GM15510 (cell line): ENCODE results near the gene KIAA1217.

Source experiments
- POLR2A ChIP-seq: IDR thresholded peaks from 3 replicates; pipeline ENCODE4 v1.6.1; 2011; ENCODE audit warnings: borderline replicate concordance; ENCODE audit not compliant: insufficient read length; ENCODE audit errors: extremely low read depth

Gene KIAA1217

GRCh38 chr10:24197263-24197662 lies 11.7 kb upstream of the KIAA1217 start:
- TF ChIP-seq POLR2A, result no peak

GRCh38 chr10:24201503-24202180 lies 7.3 kb upstream of the KIAA1217 start:
- no peak for TF ChIP-seq POLR2A

- TF ChIP-seq POLR2A, result no peak
Measured at GRCh38 chr10:24202181-24202570, 6.8 kb upstream of the KIAA1217 start.

- no peak for TF ChIP-seq POLR2A
Measured at GRCh38 chr10:24205821-24206220, 3.1 kb upstream of the KIAA1217 start.

- no peak for TF ChIP-seq POLR2A
Measured at GRCh38 chr10:24206334-24206733, 2.6 kb upstream of the KIAA1217 start.

GRCh38 chr10:24206926-24207325 lies 2.0 kb upstream of the KIAA1217 start:
- TF ChIP-seq POLR2A, result no peak

- TF ChIP-seq POLR2A, result no peak
Measured at GRCh38 chr10:24207341-24207740, 1.6 kb upstream of the KIAA1217 start.

- TF ChIP-seq POLR2A, result no peak
Measured at GRCh38 chr10:24207781-24208611, 942 bp upstream of the KIAA1217 start.

- TF ChIP-seq POLR2A, result no peak
Measured at GRCh38 chr10:24209432-24209771, 464 bp downstream of the KIAA1217 start.

GRCh38 chr10:24209946-24210491 lies 1.1 kb downstream of the KIAA1217 start:
- no peak for TF ChIP-seq POLR2A

GRCh38 chr10:24210501-24210900 lies 1.6 kb downstream of the KIAA1217 start:
- TF ChIP-seq POLR2A, result no peak

- no peak for TF ChIP-seq POLR2A
Measured at GRCh38 chr10:24213266-24213665, 4.3 kb downstream of the KIAA1217 start.

- TF ChIP-seq POLR2A, result no peak
Measured at GRCh38 chr10:24213881-24214280, 4.9 kb downstream of the KIAA1217 start.

GRCh38 chr10:24214762-24215161 lies 5.8 kb downstream of the KIAA1217 start:
- no peak for TF ChIP-seq POLR2A

GRCh38 chr10:24215196-24215595 lies 6.3 kb downstream of the KIAA1217 start:
- no peak for TF ChIP-seq POLR2A

- TF ChIP-seq POLR2A, result no peak
Measured at GRCh38 chr10:24215603-24216002, 6.7 kb downstream of the KIAA1217 start.

- TF ChIP-seq POLR2A, result no peak
Measured at GRCh38 chr10:24219963-24220362, 11.0 kb downstream of the KIAA1217 start.

- no peak for TF ChIP-seq POLR2A
Measured at GRCh38 chr10:24223341-24223740, 14.4 kb downstream of the KIAA1217 start.
